K562 (cell line): ENCODE results near the gene FBXL13. TPM values are rescaled to one million over a fixed set of nuclear protein-coding genes. Genes with fewer than 3 reads are reported as not detected.

Experiments used
- ATAC-seq: fragments of 200-7000 bp; cut with Tn5 transposase; 3 replicates; pipeline ENCODE4 v1.9.1; 2020; ENCODE audit warnings: moderate library complexity
- BruUV-seq: library from RNA; stranded (reverse); fragments of 400-500 nt; replicated peaks from 2 replicates; lab custom pipeline; 2021; lab: Mats Ljungman, UMichigan
- CTCF ChIA-PET: fragments of 300-600 bp; formaldehyde crosslinking; extraction: SDS; loops from one replicate; lab custom pipeline; 2021; ENCODE audit warnings: low intra/inter-chr PET ratio; lab: Yijun Ruan, JAX
- POLR2A ChIA-PET: fragments of 300-600, 350-650 bp; sonication (Branson Sonifier 250); formaldehyde crosslinking; extraction: SDS; loops from one replicate; lab custom pipeline; 2021; ENCODE audit warnings: antibody characterized with exemption, inconsistent platforms; lab: Yijun Ruan, JAX
- DNase-seq, 4 experiments: peaks; one replicate each; pipeline versions ENCODE4 v3.0.0 to v3.0.0-alpha.2; 2011 to 2018; ENCODE audit warnings: low spot score in 3 of 4, mixed read lengths in 3 of 4; ENCODE audit errors: extremely low read depth in 1 of 4
- FAIRE-seq: peaks from 2 replicates; lab custom pipeline; 2011; peaks lifted over from hg19 to GRCh38; lab: Jason Lieb, UNC
- H2AFZ ChIP-seq: 2 replicates; pipeline ENCODE4 v1.6.0; 2011; ENCODE audit warnings: low read depth, low read length, control low read depth, inconsistent platforms
- H3K27ac ChIP-seq: fragments of 200-600 bp; 3 replicates; pipeline ENCODE4 v1.8.0; 2011; ENCODE audit warnings: low read depth, mild to moderate bottlenecking, control low read depth, inconsistent platforms, low read length, moderate library complexity, mixed read lengths; ENCODE audit errors: extremely low read depth
- H3K27me3 ChIP-seq, 2 experiments: fragments of 300-600 bp in 1 of 2; 2 replicates in 1 of 2; 3 replicates in 1 of 2; pipeline versions ENCODE4 v1.6.0 to v1.8.0; 2011; ENCODE audit warnings: inconsistent platforms in 2 of 2, low read length in 2 of 2, mild to moderate bottlenecking in 1 of 2, mixed read lengths in 1 of 2, moderate library complexity in 1 of 2; ENCODE audit not compliant: control insufficient read depth in 2 of 2, insufficient read depth in 2 of 2
- H3K36me3 ChIP-seq: fragments of 300-600 bp; 3 replicates; pipeline ENCODE4 v1.8.0; 2011; ENCODE audit warnings: mild to moderate bottlenecking, low read length, inconsistent platforms; ENCODE audit not compliant: control insufficient read depth, insufficient read depth
- H3K4me1 ChIP-seq, 2 experiments: fragments of 200-600 bp in 1 of 2; replicated peaks in 1 of 2; 2 replicates in 1 of 2; 3 replicates in 1 of 2; pipeline versions ENCODE4 v1.5.1 to v1.8.0; 2011; ENCODE audit warnings: inconsistent platforms in 2 of 2, low read length in 2 of 2, mild to moderate bottlenecking in 1 of 2, mixed read lengths in 1 of 2, moderate library complexity in 1 of 2; ENCODE audit not compliant: control insufficient read depth in 2 of 2, insufficient read depth in 2 of 2
- H3K4me2 ChIP-seq: 2 replicates; pipeline ENCODE4 v1.6.1; 2011; ENCODE audit warnings: low read length, control low read depth, inconsistent platforms, mixed read lengths; ENCODE audit not compliant: insufficient read depth
- H3K4me3 ChIP-seq: fragments of 200-600 bp; sonication (generic), shearing (Covaris generic); 2 replicates; pipeline ENCODE4 v1.5.1; 2016; ENCODE audit warnings: control low read depth, inconsistent platforms
- H3K79me2 ChIP-seq: fragments of 200-600 bp; 3 replicates; pipeline ENCODE4 v1.8.0; 2011; ENCODE audit warnings: low read length, inconsistent platforms; ENCODE audit not compliant: control insufficient read depth, insufficient read depth
- H3K9ac ChIP-seq, 2 experiments: 2 replicates each; pipeline versions ENCODE4 v1.6.0 to v1.6.1; 2011; ENCODE audit warnings: low read depth in 2 of 2, low read length in 2 of 2, control low read depth in 1 of 2, inconsistent platforms in 1 of 2, mild to moderate bottlenecking in 1 of 2, mixed read lengths in 1 of 2; ENCODE audit not compliant: insufficient read depth in 1 of 2
- H3K9me1 ChIP-seq: one replicate; pipeline ENCODE4 v1.6.0; 2011; ENCODE audit warnings: inconsistent platforms, mild to moderate bottlenecking, low read length, moderate library complexity; ENCODE audit not compliant: control insufficient read depth, insufficient read depth
- H3K9me3 ChIP-seq: replicated peaks from 2 replicates; pipeline ENCODE4 v1.5.1; 2011; ENCODE audit warnings: low read depth, low read length, inconsistent platforms; ENCODE audit not compliant: control insufficient read depth, insufficient read depth
- H4K20me1 ChIP-seq: replicated peaks from 2 replicates; pipeline ENCODE4 v1.6.1; 2011; ENCODE audit warnings: low read length, inconsistent platforms, mixed read lengths; ENCODE audit not compliant: control insufficient read depth, insufficient read depth
- CBFB ChIP-seq: sonication (generic); formaldehyde crosslinking; IDR thresholded peaks from 2 replicates; pipeline ENCODE4 v1.4.0; 2020; ENCODE audit warnings: mild to moderate bottlenecking, missing genetic modification reagents
- CBX3 ChIP-seq, 2 experiments: IDR thresholded peaks; 1 replicate in 1 of 2; 2 replicates in 1 of 2; pipeline ENCODE4 v1.6.1; 2012; ENCODE audit warnings: inconsistent platforms in 2 of 2, low read length in 2 of 2, borderline replicate concordance in 1 of 2, control low read depth in 1 of 2
- CBX5 ChIP-seq: IDR thresholded peaks from 2 replicates; pipeline ENCODE4 v1.6.1; 2014; ENCODE audit warnings: low read depth, borderline replicate concordance
- CEBPZ ChIP-seq: fragments of 150-350 bp; IDR thresholded peaks from 2 replicates; pipeline ENCODE4 v1.6.1; 2014; ENCODE audit warnings: low read depth, mild to moderate bottlenecking, low read length, borderline replicate concordance
- MBD2 ChIP-seq: sonication (generic); IDR thresholded peaks from 2 replicates; pipeline ENCODE4 v1.6.1; 2016; ENCODE audit warnings: low read depth, borderline replicate concordance
- MTF1 ChIP-seq: fragments of 250-450 bp; sonication (Bioruptor Pico); IDR thresholded peaks from 2 replicates; pipeline ENCODE4 v1.9.0; 2021; ENCODE audit warnings: moderate library complexity, mild to moderate bottlenecking, inconsistent platforms, borderline replicate concordance
- RBM25 ChIP-seq: fragments of 200-400 bp; formaldehyde crosslinking; IDR thresholded peaks from 2 replicates; pipeline ENCODE4 v1.6.1; 2018; ENCODE audit warnings: low read length, low read depth, moderate library complexity; ENCODE audit not compliant: severe bottlenecking
- SUPT5H ChIP-seq: fragments of 450-650 bp; IDR thresholded peaks from 2 replicates; pipeline ENCODE4 v1.6.1; 2016
- TRIM28 ChIP-seq: fragments of 450-650 bp; IDR thresholded peaks from 2 replicates; pipeline ENCODE4 v1.6.1; 2017
- ZFP36 ChIP-seq: fragments of 150-350 bp; IDR thresholded peaks from 2 replicates; pipeline ENCODE4 v1.6.1; 2018; ENCODE audit warnings: low read length, low read depth; ENCODE audit not compliant: partially characterized antibody
- ZNF280B ChIP-seq: fragments of 250-450 bp; sonication (Bioruptor Pico); IDR thresholded peaks from 2 replicates; pipeline ENCODE4 v1.5.1; 2021; ENCODE audit warnings: mild to moderate bottlenecking
- ZNF644 ChIP-seq: fragments of 200-800 bp; sonication (Bioruptor generic); IDR thresholded peaks from 2 replicates; pipeline ENCODE4 v1.6.1; 2016; ENCODE audit warnings: low read depth, missing genetic modification characterization, missing compliant biosample characterization
- WGBS: fragments of 100-300 bp; shearing (Covaris generic); methylation state at CpG from one replicate; pipeline ENCODE4 v1.1.6; 2016; ENCODE audit warnings: low coverage, mixed read lengths; ENCODE audit not compliant: insufficient coverage; ENCODE audit errors: missing lambda C conversion rate; 5-methylcytosine and 5-hydroxymethylcytosine counted together
- in situ Hi-C: fragments of 300-500 bp; cut with MboI; formaldehyde crosslinking; loops from 4 replicates; pipeline ENCODE4 v1.15.0; 2018; ENCODE audit warnings: inconsistent platforms, mixed read lengths
- intact Hi-C: fragments of 100-400 bp; cut with micrococcal nuclease; formaldehyde crosslinking; loops from 2 replicates; pipeline ENCODE4 v1.14.2; 2022
- polyA plus RNA-seq, 8 experiments: library from polyadenylated mRNA; depleted of rRNA in 4 of 8; stranded (reverse) in 5 of 8; unstranded in 3 of 8; fragments of >200 nt; fragmentation: Nextera tagmentation in 2 of 8; fragmentation: Illumina TruSeq in 1 of 8; extraction: Ambion mirVana in 2 of 8; extraction: Trizol in 1 of 8; gene quantifications; 2 replicates each; pipeline versions ENCODE4 v1.2.1 to v1.2.3, GENCODE V29; 2011 to 2014; ENCODE audit warnings: inconsistent platforms in 1 of 8, missing spikeins in 1 of 8
- total RNA-seq, 7 experiments: library from RNA; depleted of rRNA in 6 of 7; stranded (reverse); fragments of >200 nt in 6 of 7; fragmentation: Illumina TruSeq in 2 of 7; extraction: Trizol in 2 of 7; gene quantifications; 2 replicates each; pipeline versions ENCODE4 v1.2.1 to v1.2.3, GENCODE V29; 2011 to 2021; ENCODE audit warnings: low replicate concordance in 1 of 7

Gene FBXL13
- total and polyA plus RNA-seq, 9 of the 15 experiments (the other 6 are each of a cell fraction or from before 2014, with no cell fraction given): 16.3 to 55.0 (median 25.4) TPM

- ChIA-PET CTCF (no interaction called here), POLR2A (interaction anchor here (0.6 kb wide), 1 partner anchor 18 kb away, joined by 3 read pairs; no protein-coding TSS in a partner anchor)
- H3K9me1 ChIP-seq: no peaks in the 10 kb centered on the region
- intact Hi-C loops (no loop called here), in situ Hi-C loops (no loop called here)
- H3K27ac ChIP-seq: no peak overlapping the region
- ATAC-seq (no peak), DNase-seq (peak in 1 of 4 experiments; percentile 38), FAIRE-seq (no peak)
- H3K4me3 ChIP-seq: no peak overlapping the region
- BruUV-seq: no TSS peak
- H3K79me2 ChIP-seq: no peaks in the 10 kb centered on the region
- no peaks in the 10 kb centered on the region for H4K20me1 ChIP-seq
- H3K4me2 ChIP-seq: no peak overlapping the region
- 55% methylated on average over 2 of the region's 2 CpGs for WGBS
- no peak for TF ChIP-seq MBD2
- peak; percentile 87 for TF ChIP-seq ZNF280B (CRISPR knock-in tag)
- TF ChIP-seq CBX3 (IDR thresholded peaks at IDR 0.05; ENCODE audit: borderline replicate concordance in 1 of 2, low read length in 2 of 2): peak in 1 of 2 experiments; percentile 66; a peak in 1 of 3 replicates
- peak; percentile 55; the same call in 1 of the 2 replicates for TF ChIP-seq CEBPZ
- peak; percentile 86 for TF ChIP-seq ZFP36
- no peak for TF ChIP-seq ZNF644
- TF ChIP-seq TRIM28: 0 out of 2 replicates have a peak, but pooled peaks have one; percentile 41
- TF ChIP-seq CBX5: 0 out of 2 replicates have a peak, but pooled peaks have one; percentile 46
- TF ChIP-seq RBM25: no peak
- TF ChIP-seq CBFB (CRISPR knock-in tag): no peak
- TF ChIP-seq MTF1 (CRISPR knock-in tag): no peak
- no peak for TF ChIP-seq SUPT5H
- no peaks in the 10 kb centered on the region for H3K27me3 ChIP-seq
- H3K4me1 ChIP-seq: no peaks in the 10 kb centered on the region
- no peaks in the 10 kb centered on the region for H3K9me3 ChIP-seq
- H3K9ac ChIP-seq: no peak overlapping the region
- no peaks in the 10 kb centered on the region for H3K36me3 ChIP-seq
- no peak overlapping the region for H2AFZ ChIP-seq
These were observed 25.8 kb downstream of the FBXL13 start for GRCh38 chr7:103048833-103049232.
